Ammon's horn (tissue), 1 donor: ENCODE measurements around the gene ZNF793.

Experiments used
- DNase-seq: peaks from one replicate; pipeline ENCODE4 v3.0.0-alpha.2; 2016; ENCODE audit warnings: low spot score

ZNF793 gene

DNA sequence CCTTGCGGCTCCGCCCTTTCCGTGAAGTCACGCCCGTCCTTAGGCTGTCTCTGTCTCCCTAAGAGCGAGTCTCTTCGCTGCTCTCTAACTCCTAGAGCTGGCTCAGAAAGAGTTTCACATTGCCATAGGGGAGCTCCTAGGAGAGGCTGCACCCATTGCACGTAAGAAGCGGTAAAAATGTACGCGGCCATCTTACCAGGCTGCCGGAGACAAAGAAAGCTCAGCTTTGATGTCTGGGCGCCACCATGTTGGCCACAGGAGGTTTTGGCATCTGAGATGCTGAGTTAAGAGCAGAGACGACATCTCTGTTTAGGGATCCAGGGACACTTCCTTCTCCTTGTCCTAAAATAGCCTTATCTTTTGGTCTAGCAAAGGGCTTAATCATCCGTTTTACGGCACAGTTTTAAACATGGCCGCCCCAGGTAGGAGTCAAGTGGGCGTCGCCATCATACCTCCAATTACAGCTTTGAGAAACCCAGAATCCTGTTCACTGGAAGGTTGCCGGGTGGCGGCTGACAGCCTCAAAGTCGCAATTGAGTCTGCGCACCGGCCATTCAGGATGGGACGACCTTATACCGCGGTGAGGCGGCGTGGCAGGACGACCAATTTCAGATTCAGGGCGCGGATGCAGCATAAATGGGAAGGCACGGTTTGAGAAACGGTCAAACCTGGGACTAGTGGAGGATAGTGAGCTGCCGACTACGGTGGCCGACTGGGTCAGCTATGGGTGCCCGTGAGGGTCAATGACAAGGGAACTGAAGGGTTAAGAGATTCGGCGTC is at the start of gene ZNF793:
TSS of gene ZNF793 (plus strand) at position 553 of the 780 bp plus-strand sequence. CDS start 16,501 bp downstream, outside the sequence.
- peak; percentile 86 for DNase-seq

DNA sequence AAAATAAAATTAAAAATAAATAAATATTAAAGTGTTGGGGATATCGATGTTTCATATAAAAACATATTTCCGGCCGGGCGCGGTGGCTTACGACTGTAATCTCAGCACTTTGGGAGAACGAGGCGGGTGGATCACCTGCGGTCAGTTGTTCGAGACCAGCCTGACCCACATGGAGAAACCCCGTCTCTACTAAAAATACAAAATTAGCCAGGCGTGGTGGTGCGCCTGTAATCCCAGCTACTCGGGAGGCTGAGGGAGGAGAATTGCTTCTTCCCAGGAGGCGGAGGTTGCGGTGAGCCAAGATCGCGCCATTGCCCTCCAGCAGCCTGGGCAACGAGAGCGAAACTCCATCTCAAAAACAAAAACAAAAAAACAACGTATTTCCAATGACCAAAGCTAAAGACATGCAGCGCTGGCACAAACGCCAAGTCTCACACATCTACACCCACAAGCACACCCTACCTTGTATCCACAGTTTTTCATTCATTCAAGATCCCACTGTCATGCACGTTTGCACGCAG is 40.4 kb upstream of the ZNF793 start:
- DNase-seq, result no peak

DNA sequence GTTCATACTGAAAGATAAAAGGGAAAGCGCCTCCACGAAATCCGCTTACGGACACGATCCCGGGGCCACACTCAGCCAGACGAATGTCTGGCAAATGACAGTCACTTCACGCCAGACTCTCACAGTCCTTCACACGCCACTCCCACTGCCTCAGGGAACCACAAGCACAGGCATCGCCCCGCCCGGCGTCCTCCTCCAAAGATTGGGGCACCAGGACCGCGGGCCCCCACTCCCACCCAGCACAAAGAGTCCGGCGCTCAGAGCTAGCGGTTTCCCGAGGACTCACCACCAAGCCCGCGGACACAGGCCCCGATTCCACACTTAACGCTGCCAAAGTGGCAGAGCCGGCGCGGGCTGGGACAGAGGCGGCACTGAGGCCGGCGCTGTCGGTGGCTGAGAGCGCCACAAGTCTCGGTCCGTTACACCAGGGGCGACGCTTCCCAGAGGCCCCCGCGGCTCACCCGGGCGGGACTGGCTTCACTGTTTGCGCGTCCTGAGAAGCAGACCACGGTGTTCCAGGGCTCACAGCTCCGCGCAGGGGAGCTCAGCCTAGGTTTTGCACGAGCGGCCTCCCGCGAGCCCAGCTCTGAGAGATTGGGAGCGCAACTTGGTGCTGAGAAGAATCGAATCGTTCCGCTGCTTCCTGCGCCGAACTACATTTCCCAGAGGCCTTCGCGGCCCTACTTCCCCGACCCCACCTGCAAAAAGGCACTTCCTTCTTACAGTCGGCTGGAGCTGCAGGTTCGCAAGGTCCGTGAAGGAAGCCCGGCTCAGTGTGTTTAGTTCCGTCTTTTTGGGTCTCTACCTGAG is 39.7 kb upstream of the ZNF793 start, which contains the start of gene ZNF569:
TSS of gene ZNF569 (minus strand) at position 647 of the 810 bp plus-strand sequence. CDS start 22,523 bp downstream, outside the sequence.
- peak; percentile 97 for DNase-seq

DNA sequence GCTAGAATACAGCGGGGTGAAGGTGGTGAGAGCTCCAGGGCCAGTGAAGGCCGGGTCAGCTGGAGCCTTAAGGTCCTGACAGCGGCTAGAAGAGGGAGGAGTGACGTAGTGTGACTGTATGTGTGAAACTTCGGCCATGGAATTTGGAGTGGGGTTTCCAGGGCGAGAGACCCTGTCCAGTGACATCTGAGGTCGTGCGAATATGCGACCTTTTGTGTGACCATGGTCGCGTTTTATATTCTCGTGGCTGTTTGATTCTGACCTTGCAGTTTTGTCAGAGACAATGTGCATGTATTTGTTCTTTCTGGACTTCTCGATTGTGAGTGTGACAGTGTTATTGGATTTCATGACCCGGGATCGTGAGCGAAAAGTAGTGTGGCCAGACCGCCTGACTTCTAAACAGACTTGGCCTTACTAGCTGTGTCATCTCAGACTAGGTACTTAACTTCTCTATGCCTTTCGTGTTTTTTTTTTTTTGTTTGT is 39.1 kb upstream of the ZNF793 start:
- no peak for DNase-seq

DNA sequence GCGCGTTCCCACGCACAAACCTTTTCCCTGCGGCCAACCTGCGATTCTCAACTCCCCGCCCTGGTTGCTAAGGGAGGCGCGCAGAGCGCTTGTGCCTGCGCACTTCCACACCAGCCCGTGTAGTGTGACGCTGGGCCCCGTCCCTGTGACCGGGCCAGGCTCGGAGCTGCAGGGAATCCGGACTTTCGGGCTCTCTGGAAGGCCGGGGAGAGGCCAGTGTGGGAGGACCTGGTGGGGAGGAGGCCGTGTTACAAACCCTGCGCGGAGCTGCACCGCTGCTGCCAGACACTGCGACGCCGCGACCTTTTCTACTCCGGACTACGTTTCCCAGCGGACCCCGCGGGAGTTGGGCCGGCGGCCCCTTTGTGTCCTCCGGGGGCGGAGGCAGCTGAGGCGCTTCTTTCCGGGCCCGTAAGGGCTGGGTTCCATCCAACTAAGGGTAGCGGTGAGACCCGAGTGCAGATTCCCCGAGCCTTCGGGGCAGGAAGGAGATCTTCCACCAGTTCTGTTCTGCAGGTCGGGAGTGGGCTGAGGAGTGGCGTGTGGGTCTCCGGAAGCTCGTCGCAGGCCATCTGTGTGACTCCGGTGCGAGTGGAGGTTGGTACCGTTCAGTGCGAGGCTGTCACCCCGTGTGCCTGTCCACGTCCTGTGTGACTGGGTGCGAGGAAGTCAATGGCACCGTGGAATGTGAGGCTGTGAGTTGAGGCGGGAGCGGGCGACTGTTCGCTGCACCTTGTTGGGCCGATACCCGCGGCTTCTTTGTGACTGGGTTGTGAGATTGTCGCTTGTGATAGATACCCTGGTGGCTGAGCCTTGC is 37.6 kb upstream of the ZNF793 start, which contains the start of gene ZNF570:
TSS of gene ZNF570 (plus strand) at position 396 of the 817 bp plus-strand sequence. CDS start 999 bp downstream, outside the sequence.
- DNase-seq, result peak; percentile 88

DNA sequence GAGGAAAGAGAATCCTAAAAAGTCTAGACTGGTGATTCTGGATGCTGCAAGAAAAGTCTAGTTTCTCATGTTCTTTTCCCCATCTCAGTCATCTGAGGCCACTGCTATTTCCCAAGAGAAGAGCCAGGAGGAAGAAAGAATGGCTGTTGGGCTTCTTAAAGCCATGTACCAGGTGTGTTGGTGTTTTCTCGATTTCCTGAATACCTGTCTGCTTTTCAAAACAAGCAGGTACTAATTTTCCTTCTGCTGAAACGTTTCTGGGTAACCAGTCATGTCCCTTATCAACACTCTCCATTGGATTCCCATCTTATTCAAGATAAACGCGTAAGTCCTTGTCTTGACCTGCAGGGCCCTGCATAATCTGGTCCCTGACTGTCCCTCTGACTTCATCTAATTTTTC is 36.5 kb upstream of the ZNF793 start:
- no peak for DNase-seq

DNA sequence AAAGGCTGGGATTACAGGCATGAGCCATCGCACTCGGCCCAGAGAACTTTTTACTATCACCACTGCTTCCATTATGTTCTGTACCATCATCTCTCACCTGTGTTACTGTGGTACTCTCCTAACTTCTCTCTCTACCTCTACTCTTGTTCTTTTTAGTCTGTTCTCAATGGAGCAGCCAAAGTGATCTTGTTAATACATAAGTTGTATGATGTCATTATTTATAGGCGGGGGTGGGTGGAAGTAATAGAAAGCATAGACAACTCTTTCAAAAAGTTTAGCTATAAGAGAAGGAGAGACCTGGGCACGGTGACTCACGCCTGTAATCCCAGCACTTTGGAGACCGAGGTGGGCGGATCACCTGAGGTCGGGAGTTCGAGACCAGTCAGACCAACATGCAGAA is 34.6 kb upstream of the ZNF793 start:
- no peak for DNase-seq

DNA sequence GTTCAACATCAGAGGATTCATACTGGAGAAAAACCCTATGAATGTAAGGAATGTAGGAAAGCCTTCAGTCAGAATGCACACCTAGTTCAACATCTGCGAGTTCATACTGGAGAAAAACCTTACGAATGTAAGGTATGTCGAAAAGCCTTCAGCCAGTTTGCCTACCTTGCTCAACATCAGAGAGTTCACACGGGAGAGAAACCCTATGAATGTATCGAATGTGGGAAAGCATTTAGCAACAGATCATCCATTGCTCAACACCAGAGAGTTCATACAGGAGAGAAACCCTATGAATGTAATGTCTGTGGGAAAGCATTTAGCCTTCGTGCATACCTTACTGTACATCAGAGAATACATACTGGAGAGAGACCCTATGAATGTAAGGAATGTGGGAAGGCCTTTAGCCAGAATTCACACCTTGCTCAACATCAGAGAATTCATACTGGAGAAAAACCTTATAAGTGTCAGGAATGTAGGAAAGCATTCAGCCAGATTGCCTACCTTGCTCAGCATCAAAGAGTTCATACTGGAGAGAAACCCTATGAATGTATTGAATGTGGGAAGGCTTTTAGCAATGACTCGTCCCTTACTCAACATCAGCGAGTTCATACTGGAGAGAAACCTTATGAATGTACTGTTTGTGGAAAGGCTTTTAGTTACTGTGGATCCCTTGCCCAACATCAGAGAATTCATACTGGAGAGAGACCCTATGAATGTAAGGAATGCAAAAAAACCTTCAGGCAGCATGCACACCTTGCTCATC is 22.2 kb upstream of the ZNF793 start:
- DNase-seq, result no peak

DNA sequence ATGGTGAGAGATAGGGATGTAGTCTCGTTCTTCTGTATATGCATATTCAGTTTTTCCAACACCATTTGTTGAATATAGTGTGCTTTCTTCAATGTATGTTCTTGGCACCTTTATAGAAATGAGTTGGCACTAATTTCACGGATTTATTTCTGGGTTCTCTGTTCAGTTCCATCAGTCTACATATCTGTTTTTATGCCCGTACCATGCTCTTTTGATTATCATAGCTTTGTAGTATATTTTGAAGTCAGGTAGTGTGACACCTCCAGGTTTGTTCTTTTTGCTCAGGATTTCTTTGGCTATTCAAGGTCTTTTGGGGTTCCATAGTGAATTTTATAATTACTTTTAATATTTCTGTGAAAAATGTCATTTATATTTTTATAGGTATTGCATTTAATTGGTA is 14.5 kb upstream of the ZNF793 start:
- no peak for DNase-seq

DNA sequence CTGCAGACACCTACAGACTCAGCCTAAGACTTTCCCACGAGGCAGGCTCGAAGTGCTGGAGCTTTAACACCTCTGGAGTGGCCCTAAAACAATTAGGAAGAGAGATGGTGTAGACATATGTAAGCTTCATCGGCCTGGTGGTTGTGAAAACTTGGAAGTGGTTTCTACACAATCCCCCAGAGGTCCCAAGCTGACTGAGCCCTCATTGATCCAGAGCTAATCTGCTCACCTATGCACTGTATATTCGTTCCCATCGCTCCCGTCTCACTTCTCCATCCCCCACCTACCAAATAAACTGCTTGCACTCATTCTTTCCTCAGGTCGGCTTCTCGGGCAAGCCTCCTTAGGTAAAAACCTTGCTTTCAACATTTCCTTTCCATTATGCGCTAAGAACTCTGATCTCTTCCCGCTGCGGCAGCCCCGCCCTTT is 767 bp upstream of the ZNF793 start:
- DNase-seq, result no peak

DNA sequence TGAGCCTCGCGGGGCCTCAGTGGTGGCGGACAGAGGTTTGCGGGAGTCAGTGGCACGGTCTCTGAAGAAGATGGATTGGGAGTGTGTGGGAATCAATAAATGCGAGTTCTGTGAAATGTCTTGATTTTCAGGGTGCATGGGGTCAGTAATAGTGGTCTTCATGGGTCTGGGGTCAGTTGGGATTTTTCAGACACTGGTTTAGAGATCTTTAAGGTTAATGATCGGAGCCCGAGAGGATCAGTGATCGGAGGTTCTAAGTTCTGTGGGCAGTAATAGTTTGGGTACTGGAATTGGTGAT is 377 bp downstream of the ZNF793 start:
- no peak for DNase-seq

DNA sequence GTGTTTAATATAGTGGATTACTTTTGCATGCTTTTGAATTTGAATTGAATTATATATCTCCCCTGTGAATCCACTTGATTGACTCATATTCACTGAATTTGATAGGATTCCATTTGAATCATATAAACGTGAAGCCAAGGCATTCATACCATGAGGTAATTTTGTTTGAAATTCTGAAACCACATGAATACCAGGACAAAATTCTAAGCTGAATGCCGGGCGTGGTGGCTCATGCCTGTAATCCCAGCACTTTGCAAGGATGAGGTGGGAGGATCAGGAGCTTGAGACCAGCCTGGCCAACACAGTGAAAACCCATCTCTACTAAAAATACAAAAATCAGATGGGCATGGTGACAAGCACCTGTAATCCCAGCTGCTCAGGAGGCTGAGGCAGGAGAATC is 4.4 kb downstream of the ZNF793 start:
- DNase-seq, result no peak

DNA sequence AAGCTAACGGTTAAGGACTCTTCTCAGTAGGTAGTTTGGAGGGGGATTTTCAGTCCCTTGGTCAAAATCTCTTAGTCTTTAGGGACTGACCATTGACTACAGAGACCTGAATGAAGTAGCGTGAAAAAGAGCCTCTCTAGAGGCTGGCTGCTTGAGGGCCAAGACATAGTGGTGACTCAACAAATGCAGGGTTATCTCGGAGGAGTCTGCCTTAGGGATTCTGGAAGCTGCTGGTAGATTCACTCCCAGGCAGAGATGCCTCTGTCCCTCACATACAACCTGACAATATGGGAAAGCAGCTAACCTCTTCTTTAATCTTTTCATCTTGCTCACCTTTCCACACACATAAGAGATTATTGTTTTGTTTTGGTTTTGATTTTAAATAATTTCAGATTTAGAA is 5.1 kb downstream of the ZNF793 start:
- no peak for DNase-seq

DNA sequence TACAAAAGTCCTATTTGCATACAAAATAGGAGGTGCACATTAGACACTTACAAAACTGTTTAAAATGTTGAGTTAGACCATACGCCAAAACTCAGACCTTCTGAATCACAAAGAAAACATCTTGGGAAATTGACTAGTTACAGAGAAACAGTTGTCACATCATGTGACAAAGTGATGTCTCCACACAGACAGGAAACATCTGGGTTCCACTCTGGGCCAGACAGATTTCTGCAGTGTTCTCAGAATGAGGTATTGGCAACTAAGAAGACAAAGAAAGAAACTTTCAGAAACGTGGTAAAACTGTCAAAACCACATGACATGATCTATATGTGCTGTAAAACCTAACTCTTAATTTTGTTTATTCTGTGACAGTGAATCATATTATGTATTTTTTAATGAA is 6.7 kb downstream of the ZNF793 start:
- no peak for DNase-seq

DNA sequence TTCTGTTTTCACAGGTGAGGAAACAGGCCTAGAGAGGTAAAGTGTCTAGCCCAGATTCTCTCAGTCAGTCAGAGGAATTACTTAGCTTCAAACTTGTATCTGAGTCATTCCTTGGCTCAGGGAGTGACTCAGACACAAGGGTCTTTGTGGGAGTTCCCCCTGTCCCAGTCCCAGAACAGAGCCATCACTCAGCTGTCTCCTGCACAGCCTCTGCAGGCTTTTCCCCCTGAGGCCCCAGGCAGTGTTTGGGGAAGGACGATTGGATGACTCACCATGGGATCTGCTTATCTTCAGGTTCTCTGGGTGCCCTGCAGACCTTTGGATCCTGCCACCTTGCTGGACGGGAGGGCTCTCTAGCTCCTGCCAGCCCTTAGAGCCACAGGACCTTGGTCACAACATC is 13.2 kb downstream of the ZNF793 start:
- DNase-seq, result no peak

DNA sequence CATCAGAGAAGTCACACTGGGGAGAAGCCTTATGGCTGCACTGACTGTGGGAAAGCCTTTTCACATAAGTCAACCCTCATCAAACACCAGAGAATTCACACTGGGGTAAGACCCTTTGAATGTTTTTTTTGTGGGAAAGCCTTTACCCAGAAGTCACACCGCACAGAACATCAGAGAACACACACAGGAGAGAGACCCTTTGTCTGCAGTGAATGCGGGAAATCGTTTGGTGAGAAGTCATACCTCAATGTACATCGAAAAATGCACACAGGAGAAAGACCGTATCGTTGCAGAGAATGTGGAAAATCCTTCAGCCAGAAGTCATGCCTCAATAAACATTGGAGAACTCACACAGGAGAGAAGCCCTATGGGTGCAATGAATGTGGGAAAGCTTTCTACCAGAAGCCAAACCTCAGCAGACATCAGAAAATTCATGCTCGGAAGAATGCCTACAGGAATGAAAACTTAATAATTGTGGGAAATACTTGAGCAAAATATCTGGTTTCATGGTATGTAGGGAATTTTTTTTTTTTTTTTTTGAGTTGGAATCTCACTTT is 30.7 kb downstream of the ZNF793 start:
- DNase-seq, result no peak

DNA sequence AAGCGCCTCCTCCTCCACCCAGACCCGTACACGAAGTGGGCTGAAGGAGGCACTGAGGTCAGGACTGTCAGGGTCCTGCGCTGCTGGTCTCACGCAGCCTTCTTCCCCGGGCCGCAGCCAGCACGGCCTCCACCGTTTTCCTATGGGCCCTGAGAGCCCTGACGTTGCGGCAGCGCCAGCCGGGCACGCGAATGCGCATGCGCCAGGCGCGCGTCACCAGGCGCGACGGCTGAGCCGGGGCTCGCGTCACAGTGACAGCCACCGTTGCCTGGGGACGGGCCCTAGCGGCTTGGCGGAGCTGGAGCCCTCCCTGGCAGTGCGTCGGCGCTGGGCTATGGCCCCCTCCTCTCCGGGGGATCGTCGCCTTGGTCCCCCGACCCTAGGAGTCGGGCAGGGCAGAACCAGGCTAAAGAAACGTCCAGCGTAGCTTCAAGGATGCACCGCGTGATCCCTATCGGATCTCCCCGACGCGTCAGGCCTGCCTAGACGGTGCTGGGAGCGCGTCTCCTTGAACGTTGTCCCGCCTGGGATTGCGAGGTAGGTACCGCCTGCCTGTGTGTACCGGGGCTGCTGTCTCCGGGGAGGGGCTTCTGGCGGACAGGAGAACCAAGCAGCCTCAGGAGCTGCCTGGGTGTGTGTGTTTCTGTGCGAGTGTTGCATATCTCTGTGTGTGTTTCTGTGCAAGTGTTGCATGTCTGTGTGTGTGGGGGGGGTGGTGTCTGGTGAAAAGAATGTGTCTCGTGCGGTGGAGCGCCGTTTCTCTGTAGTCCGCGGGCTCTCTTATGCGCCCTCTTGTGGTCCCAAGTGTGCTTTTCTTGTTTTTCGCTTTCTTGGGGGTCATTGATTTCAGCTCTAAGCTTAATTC is 44.6 kb downstream of the ZNF793 start:
- DNase-seq, result no peak

DNA sequence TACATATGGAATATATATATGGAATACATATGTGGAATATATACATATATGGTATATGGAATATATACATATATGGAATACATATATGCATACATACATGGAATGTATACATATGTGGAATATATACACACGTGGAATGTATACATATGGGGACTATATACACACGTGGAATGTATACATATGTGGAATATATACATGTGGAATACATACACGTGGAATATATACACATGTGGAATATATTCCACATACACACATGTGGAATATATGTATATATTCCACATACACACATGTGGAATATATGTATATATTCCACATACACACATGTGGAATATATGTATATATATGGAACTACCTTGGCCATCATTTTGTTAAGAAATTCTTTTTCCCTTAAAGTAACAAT is 56.8 kb downstream of the ZNF793 start:
- DNase-seq, result no peak

DNA sequence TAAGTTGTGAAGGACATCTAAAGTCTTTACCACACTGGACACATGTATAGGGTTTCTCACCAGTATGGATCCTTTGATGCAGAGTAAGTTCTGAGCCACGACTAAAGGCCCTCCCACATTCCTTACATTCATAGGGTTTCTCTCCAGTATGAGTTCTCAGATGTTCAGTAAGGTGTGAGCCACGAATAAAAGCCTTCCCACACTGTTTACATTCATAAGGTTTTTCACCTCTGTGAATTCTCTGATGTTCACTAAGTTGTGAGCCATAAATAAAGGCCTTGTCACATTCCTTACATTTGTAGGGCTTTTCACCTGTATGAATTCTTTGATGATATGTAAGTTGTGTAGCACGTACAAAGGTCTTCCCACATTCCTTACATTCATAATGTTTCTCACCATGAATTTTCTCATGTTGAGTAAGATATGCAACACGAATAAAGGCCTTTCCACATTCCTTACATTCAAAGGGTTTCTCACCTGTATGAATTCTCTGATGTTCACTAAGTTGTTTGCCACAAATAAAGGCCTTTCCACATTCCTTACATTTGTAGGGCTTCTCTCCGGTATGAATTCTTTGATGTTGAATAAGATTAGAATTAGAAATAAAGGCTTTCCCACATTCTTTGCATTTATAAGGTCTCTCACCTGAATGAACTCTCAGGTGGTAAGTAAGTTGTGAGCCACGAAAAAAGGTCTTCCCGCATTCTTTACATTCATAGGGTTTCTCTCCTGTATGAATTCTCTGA is 58.1 kb downstream of the ZNF793 start:
- DNase-seq, result no peak
